CD4-positive, alpha-beta T cell treated with Interferon alpha-2 for 1 hour (primary cell): ENCODE data around the gene AACS.
A peak's percentile ranks its signal among the peaks of the same experiment; 100 is the strongest.
"Not testable (repeated sequence)": the region's sequence is repeated elsewhere in the genome, so short reads cannot be mapped to it uniquely, and the experiment has no call there.

Experiments
- DNase-seq, 2 donors: peaks; one replicate each; pipeline ENCODE4 v3.0.0-alpha.2; 2020 to 2022

The AACS gene

GRCh38 chr12:125065021-125065918 lies at the start of gene AACS:
Gene AACS (plus strand): TSS chr12:125065435. CDS start chr12:125065585, 150 bp downstream.
- peak; percentile 66 to 83 for DNase-seq

GRCh38 chr12:125015680-125016310 lies 49.4 kb upstream of the AACS start:
- no peak for DNase-seq

GRCh38 chr12:125017801-125018200 lies 47.4 kb upstream of the AACS start:
- DNase-seq = no peak

GRCh38 chr12:125018356-125018755 lies 46.9 kb upstream of the AACS start:
- no peak for DNase-seq

DNA sequence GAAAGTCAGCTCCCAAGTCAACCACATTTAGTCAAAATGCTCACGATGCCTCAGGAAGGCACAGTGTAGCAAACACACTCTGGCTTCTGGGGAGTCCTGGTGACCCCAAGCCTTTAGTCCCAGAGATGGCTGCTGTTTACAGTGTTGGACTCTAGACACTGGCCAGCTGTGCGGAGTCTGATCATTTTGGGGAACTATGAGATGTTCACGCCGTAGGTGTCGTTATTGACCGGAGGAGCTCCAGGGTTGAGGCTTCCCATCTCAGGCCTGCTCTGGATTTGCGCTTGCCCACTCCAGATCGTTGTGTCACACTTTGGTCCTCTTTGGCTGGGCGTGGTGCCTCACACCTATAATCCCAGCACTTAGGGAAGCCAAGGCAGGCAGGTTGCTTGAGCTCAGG lies 44.1 kb upstream of the AACS start:
- DNase-seq = no peak

DNA sequence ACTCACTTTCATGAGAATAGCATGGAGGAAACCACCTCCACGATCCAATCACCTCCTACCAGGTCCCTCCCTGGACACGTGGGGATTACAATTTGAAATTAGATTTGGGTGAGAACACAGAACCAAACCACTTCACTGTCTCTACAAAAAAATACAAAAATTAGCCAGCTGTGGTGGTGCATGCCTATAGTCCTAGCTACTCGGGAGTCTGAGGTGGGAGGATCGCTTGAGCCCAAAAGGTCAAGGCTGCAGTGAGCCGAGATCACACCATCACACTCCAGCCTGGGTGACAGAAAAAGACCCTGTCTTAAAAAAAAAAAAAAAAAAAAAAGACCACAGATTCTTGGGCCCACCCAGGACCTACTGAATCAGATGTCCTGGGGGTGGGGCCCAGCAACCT lies 43.5 kb upstream of the AACS start:
- no peak for DNase-seq

DNA sequence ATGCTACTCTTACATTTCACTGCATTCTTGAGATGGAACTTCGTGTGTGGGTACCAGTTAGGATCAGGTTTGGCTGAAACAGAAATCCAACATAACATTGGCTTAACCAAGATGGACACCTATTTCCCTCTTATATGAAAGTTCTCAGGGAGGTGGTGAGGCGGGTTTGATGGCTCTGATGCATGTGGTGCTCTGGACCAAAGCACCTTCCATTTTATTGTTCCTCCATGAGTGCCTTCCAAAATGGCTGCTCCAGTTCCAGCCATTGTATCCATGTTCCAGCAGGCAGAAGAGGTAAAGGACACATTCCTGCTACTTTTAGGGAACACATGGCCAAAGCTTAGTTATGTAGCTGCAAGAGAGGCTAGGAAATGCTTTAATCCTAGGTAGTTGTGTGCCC lies 42.2 kb upstream of the AACS start:
- no peak for DNase-seq

- no peak for DNase-seq
Measured at GRCh38 chr12:125024949-125025563, 40.2 kb upstream of the AACS start.

DNA sequence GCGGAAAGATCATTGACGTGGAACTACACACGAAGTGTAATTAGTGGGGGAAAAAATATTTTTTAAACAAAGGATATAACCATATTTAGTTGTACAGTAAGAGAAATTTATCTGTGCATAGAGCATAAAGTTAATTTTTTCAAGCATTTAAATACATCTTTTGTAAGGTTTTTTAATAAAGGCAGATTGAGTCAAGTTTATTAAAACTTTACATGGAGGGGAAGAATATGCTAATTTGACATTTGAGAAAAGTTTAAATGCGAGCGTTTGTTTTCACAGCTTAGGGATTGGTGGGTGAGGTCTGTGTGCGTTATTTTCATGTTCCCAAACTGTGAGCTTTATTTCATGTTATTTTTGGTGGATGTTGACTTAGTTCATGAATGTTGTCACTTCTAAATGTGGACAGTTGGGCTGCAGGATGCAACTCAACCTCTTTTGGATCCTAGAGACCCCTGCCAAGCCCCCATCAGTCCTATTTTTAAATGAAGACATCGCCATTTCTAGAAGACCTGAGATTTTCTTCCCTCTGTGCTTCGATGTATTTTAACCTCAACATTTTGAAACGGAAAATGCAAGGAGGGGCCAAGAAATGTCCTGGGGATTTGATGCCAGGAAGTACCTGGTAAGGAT lies 39.5 kb upstream of the AACS start:
- no peak for DNase-seq

- DNase-seq = no peak
Measured at GRCh38 chr12:125028106-125028505, 37.1 kb upstream of the AACS start.

GRCh38 chr12:125029761-125030358 lies 35.4 kb upstream of the AACS start:
- DNase-seq = no peak

- not testable (repeated sequence) for DNase-seq
Measured at GRCh38 chr12:125031471-125031870, 33.8 kb upstream of the AACS start.

DNA sequence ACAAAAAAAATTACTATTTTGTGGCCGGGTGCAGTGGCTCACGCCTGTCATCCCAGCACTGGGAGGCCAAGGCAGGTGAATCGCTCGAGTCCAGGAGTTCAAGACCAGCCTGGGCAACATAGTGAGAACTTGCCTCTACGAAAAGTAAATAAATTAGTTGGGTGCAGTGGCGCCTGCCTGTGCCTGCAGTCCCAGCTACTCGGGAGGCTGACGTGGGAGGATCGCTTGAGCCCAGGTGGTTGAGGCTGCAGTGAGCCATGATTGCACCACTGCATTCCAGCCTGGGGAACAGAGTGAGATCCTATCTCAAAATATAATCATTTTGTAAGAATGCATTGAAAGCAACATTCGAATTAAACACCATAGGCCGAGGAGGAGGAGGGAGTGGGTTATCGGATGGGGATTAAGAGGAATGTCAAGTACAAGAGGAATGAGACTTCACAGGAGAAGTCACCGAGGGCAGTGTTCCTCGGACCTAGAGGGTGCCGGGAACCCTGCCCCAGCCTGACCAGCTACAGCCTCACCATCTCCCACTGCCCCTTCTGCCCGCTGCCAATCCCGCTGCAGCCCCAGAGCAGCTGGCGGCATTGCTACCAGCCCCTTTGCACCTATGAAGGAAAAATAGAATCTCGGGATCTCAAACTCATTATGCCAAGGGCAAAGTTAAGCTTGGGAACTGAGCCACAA lies 32.6 kb upstream of the AACS start:
- no peak for DNase-seq

DNA sequence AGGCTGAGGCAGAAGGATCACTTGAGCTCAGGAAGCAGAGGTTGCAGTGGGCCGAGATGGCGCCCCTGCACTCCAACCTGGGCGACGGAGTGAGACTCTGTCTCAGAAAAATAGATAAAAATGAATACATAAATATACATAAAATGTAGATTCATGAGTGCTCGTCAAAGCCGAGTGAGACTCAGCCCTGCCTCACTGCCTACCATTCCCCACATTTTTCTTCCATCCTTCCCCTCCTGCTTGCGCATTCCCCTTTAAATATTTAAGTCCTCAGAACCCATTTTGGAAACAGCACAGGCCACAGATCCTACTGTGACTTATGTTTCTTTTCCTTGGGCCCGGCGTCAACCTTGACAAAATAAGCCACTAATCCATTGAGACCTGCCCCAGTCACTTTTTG lies 31.9 kb upstream of the AACS start:
- no peak for DNase-seq

- no peak for DNase-seq
Measured at GRCh38 chr12:125038976-125039625, 26.1 kb upstream of the AACS start.

DNA sequence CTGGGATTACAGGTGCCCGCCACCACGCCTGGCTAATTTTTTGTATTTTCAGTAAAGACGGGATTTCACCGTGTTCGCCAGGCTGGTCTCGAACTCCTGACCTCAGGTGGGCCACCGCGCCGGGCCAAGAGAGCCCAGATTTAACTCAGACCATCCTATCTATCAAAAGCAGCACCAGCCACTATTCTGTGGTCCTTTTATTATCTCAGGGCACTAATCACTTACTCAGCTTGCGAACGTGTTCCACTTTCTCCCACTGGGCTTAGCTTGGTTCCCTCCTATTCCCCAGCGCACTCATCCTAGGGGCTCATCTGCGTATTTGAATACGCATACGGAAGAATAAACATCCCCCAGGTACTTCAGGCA lies 16.2 kb upstream of the AACS start:
- no peak for DNase-seq

- DNase-seq = no peak
Measured at GRCh38 chr12:125050446-125050845, 14.8 kb upstream of the AACS start.

DNA sequence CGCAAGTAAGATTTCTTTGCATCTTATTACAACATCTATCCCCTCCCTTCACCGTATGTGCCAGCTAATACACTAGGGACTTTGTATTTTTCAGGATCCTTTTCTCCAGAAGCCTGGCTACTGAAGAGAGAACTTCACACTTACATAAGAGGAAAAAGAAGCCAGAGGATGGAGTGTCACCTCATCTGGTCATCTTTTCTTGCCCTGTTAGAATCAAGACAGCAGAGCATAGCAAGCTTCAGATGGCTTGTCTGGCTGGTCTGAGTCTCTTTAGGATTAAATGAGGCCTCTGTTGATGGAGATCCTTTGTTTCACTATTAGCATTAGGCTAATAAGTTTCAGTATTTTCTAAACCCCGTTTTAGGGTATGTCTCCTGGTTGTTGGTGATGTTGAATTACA lies 14.4 kb upstream of the AACS start:
- DNase-seq = no peak

DNA sequence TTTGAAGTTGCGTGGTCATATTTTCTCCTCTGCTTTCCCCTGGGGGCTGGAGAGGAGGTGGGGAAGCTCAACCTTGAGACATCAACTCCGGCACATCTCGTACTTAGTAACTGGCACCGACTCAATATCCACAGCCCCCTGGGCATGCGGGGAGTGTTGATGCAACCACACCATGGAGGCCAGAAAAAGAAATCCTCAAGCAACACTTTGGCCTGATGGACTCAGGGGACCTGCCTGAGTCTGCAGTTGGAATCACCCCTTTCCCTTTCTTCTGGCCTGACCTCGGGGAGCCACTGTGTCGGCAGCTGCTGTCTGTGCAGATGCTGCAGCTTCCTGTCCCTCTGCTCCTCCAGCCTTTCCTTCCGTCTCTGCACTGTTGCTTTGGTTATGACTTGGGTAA lies 11.4 kb upstream of the AACS start:
- no peak for DNase-seq

- no peak for DNase-seq
Measured at GRCh38 chr12:125055591-125055990, 9.6 kb upstream of the AACS start.

DNA sequence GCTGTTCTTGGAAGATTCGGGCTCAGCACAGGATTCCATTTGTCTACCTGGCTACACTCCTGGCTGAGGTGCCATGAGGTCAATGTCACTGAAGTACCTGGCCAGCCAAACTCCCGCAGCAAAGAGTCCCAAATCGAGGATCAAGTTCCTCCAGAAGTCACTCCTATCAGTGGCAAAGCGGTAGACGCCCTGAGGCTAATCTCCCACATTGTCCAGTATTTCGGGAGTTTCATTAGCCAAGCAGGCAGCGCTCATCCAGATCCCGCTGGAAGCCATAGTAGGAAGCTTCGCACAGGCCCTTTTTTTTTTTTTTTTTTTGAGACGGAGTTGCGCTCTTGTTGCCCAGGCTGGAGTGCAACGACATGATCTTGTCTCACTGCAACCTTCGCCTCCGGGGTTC lies 8.9 kb upstream of the AACS start:
- no peak for DNase-seq

DNA sequence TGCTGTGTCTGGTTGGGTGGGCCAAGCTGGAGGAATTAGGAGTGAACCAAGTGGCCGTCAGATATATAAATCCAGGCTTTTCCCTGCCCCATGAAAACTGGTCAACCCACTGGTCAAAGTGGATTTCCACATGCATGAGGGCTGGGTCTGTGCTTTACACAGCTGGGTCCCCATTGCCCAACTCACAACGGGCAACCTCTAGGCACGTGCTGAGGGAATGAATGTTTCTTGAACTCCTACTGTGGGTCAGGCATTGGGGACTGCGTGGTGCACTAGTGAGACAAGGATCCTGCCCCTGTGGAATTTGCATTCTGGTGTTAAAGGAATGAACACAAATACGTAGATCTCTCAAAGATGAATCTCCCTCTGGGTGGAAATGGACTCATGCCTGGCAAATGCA lies 7.5 kb upstream of the AACS start:
- no peak for DNase-seq
